Keratinocyte (primary cell): ENCODE data around the gene SYP. TPM values are rescaled to one million over a fixed set of nuclear protein-coding genes. Genes with fewer than 3 reads are reported as not detected.

Experiments
- DNase-seq: peaks from one replicate; pipeline ENCODE4 v3.0.0-alpha.2; 2011; ENCODE audit warnings: low read depth, missing footprints, low spot score
- FAIRE-seq: peaks from 2 replicates; lab custom pipeline; 2011; peaks lifted over from hg19 to GRCh38; lab: Jason Lieb, UNC
- H2AFZ ChIP-seq: 2 replicates; pipeline ENCODE4 v1.6.0; 2012; ENCODE audit warnings: low read length, control low read depth, inconsistent platforms; ENCODE audit not compliant: control insufficient read depth
- H3K27ac ChIP-seq: 2 replicates; pipeline ENCODE4 v1.5.1; 2011; ENCODE audit warnings: low read length; ENCODE audit not compliant: control insufficient read depth, insufficient read depth
- H3K27me3 ChIP-seq: 3 replicates; pipeline ENCODE4 v1.6.0; 2011; ENCODE audit warnings: low read length; ENCODE audit not compliant: control insufficient read depth, insufficient read depth; ENCODE audit errors: extremely low read depth
- H3K36me3 ChIP-seq, 2 experiments: 2 replicates in 1 of 2; 3 replicates in 1 of 2; pipeline ENCODE4 v1.5.1; 2011; ENCODE audit warnings: low read length in 2 of 2, mild to moderate bottlenecking in 1 of 2; ENCODE audit not compliant: control insufficient read depth in 2 of 2, insufficient read depth in 2 of 2; ENCODE audit errors: extremely low read depth in 1 of 2
- H3K4me1 ChIP-seq: 3 replicates; pipeline ENCODE4 v1.5.1; 2011; ENCODE audit warnings: low read length; ENCODE audit not compliant: control insufficient read depth, insufficient read depth; ENCODE audit errors: extremely low read depth
- H3K4me2 ChIP-seq: 3 replicates; pipeline ENCODE4 v1.6.0; 2011; ENCODE audit warnings: low read depth, low read length; ENCODE audit not compliant: control insufficient read depth, insufficient read depth; ENCODE audit errors: extremely low read depth
- H3K4me3 ChIP-seq, 3 experiments: fragments of 200-600 bp in 1 of 3; sonication (generic) in 1 of 3; 2 replicates in 2 of 3; 3 replicates in 1 of 3; pipeline ENCODE4 v1.5.1; 2011 to 2016; ENCODE audit warnings: low read length in 3 of 3, mild to moderate bottlenecking in 3 of 3, control low read depth in 2 of 3, inconsistent platforms in 1 of 3, low read depth in 1 of 3, mixed read lengths in 1 of 3, mixed run types in 1 of 3, moderate library complexity in 1 of 3; ENCODE audit not compliant: control insufficient read depth in 2 of 3, insufficient read depth in 2 of 3; ENCODE audit errors: extremely low read depth in 1 of 3
- H3K79me2 ChIP-seq: 2 replicates; pipeline ENCODE4 v1.6.0; 2012; ENCODE audit warnings: low read length; ENCODE audit not compliant: control insufficient read depth, insufficient read depth
- H3K9ac ChIP-seq: 3 replicates; pipeline ENCODE4 v1.6.0; 2011; ENCODE audit warnings: low read length; ENCODE audit not compliant: control insufficient read depth, insufficient read depth; ENCODE audit errors: extremely low read depth
- H3K9me1 ChIP-seq: 3 replicates; pipeline ENCODE4 v1.6.0; 2011; ENCODE audit warnings: low read length; ENCODE audit not compliant: control insufficient read depth, insufficient read depth; ENCODE audit errors: extremely low read depth
- H3K9me3 ChIP-seq: 2 replicates; pipeline ENCODE4 v1.5.1; 2012; ENCODE audit warnings: low read depth, low read length; ENCODE audit not compliant: control insufficient read depth
- H4K20me1 ChIP-seq: 3 replicates; pipeline ENCODE4 v1.6.0; 2011; ENCODE audit warnings: low read length; ENCODE audit not compliant: control insufficient read depth, insufficient read depth; ENCODE audit errors: extremely low read depth
- CTCF ChIP-seq, 3 experiments: IDR thresholded peaks in 1 of 3; conservative IDR thresholded peaks in 1 of 3; optimal IDR thresholded peaks in 1 of 3; 2 replicates in 2 of 3; 3 replicates in 1 of 3; pipeline versions ENCODE3 to v1.5.1; 2011; ENCODE audit warnings: low read length in 3 of 3, mild to moderate bottlenecking in 3 of 3, moderate library complexity in 2 of 3, control low read depth in 1 of 3, inconsistent platforms in 1 of 3; ENCODE audit not compliant: insufficient read depth in 2 of 3; ENCODE audit errors: extremely low read depth in 1 of 3
- EZH2 ChIP-seq: IDR thresholded peaks from one replicate; pipeline ENCODE4 v1.6.1; 2012; ENCODE audit warnings: inconsistent platforms, mild to moderate bottlenecking, low read length, moderate library complexity
- dilution Hi-C: fragments of 300-500 bp; cut with MboI; formaldehyde crosslinking; loops from one replicate; pipeline ENCODE4 v1.7.0; 2020; ENCODE audit warnings: low sequenced_read_pairs; ENCODE audit not compliant: extremely low pct_ligation_motif_present
- polyA plus RNA-seq, 5 experiments: library from polyadenylated mRNA; depleted of rRNA in 3 of 5; stranded (reverse) in 3 of 5; stranded (forward) in 1 of 5; unstranded in 1 of 5; fragments of >200 nt; gene quantifications; 1 replicate in 1 of 5; 2 replicates in 3 of 5; 3 replicates in 1 of 5; pipeline versions ENCODE4 v1.2.1 to v1.2.3, GENCODE V29; 2011 to 2012; ENCODE audit warnings: missing spikeins in 2 of 5, low read depth in 1 of 5, low replicate concordance in 1 of 5

Gene SYP
- polyA plus RNA-seq, 1 donor (not counting 4 experiments of a cell fraction or from before 2014, with no cell fraction given): 0.07 TPM

DNA sequence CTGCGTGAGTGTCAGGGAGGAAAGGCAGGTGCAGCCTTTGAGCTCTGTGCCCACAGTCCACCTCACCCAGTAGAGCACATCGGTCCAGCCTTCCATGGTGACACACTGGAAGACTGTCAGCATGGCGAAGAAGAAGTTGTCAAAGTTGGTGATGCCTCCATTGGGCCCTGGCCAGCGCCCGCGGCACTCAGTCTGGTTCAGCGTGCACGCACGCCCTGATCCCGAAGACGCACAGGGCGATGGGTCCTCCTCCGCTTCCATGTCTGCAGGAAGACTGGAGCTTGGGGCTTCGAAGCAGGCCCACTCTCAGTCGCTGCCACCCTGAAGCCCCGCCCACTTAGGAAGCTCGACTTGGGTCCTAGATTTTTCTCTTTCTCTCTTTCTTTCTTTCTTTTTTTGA, 28.2 kb upstream of the SYP start:
- Histone ChIP-seq H2AFZ (no peak overlapping the region), H3K79me2 (no peaks in the 10 kb centered on the region), H3K27me3 (no peaks in the 10 kb centered on the region), H3K4me2 (no peak overlapping the region), H3K4me1 (no peaks in the 10 kb centered on the region), H3K36me3 (no peaks in the 10 kb centered on the region), H3K27ac (no peak overlapping the region), H3K4me3 (no peak overlapping the region), H3K9me3 (no peaks in the 10 kb centered on the region), H3K9me1 (no peaks in the 10 kb centered on the region), H4K20me1 (no peaks in the 10 kb centered on the region), H3K9ac (no peak overlapping the region)
- dilution Hi-C loops: no loop called here
- DNase-seq (no peak), FAIRE-seq (no peak)
- TF ChIP-seq CTCF (optimal IDR thresholded peaks at IDR 0.05 in 1 of 3, IDR thresholded peaks at IDR 0.05 in 1 of 3, conservative IDR thresholded peaks at IDR 0.05 in 1 of 3; ENCODE audit: extremely low read depth in 1 of 3, insufficient read depth in 2 of 3, low read length in 3 of 3): no peak
- TF ChIP-seq EZH2: no peak

DNA sequence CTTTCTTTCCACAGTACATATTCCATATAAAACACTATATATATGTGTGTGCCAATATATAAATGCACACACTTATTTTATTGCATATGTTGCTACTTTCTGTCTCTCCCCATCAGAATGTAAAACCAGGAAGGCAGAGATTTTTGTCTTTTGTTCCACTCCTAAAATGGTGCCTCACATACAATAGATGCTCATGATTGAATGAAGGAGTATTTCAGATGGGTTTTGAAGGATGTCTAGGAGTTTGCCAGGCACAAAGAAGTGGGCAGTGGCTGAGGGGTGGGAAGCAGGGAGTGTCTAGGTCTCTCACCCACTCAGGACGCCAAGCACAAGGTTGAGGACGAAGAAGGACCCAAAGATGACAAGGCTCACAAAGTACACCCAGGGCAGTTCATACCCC, 27.7 kb upstream of the SYP start:
- H3K9me3 ChIP-seq: no peaks in the 10 kb centered on the region
- no peak overlapping the region for H3K4me3 ChIP-seq
- no peaks in the 10 kb centered on the region for H3K36me3 ChIP-seq
- no peak overlapping the region for H3K27ac ChIP-seq
- DNase-seq (no peak), FAIRE-seq (no peak)
- dilution Hi-C loops: no loop called here
- no peak overlapping the region for H3K4me2 ChIP-seq
- H2AFZ ChIP-seq: no peak overlapping the region
- H3K27me3 ChIP-seq: no peaks in the 10 kb centered on the region
- H4K20me1 ChIP-seq: no peaks in the 10 kb centered on the region
- H3K9ac ChIP-seq: no peak overlapping the region
- no peaks in the 10 kb centered on the region for H3K4me1 ChIP-seq
- TF ChIP-seq EZH2 (no peak), CTCF (optimal IDR thresholded peaks at IDR 0.05 in 1 of 3, IDR thresholded peaks at IDR 0.05 in 1 of 3, conservative IDR thresholded peaks at IDR 0.05 in 1 of 3; ENCODE audit: extremely low read depth in 1 of 3, insufficient read depth in 2 of 3, low read length in 3 of 3) (no peak)
- no peaks in the 10 kb centered on the region for H3K79me2 ChIP-seq
- no peaks in the 10 kb centered on the region for H3K9me1 ChIP-seq
